Vagina (tissue), 2 donors: ENCODE data around the gene ZBTB49.

Experiments used
- CTCF ChIP-seq, 3 experiments: fragments of 450-650 bp in 2 of 3; fragments of 200-600 bp in 1 of 3; sonication (generic) in 1 of 3; IDR thresholded peaks; one replicate each; pipeline ENCODE4 v1.5.1; 2017 to 2019; ENCODE audit warnings: antibody characterized with exemption in 3 of 3, mild to moderate bottlenecking in 2 of 3, moderate library complexity in 2 of 3
- POLR2A ChIP-seq, 2 donors: fragments of 450-650 bp; IDR thresholded peaks; one replicate each; pipeline ENCODE4 v1.6.1; 2017; ENCODE audit warnings: antibody characterized with exemption in 2 of 2, mild to moderate bottlenecking in 2 of 2, moderate library complexity in 2 of 2
- POLR2AphosphoS5 ChIP-seq, 2 donors: sonication (generic); formaldehyde crosslinking; IDR thresholded peaks; one replicate each; pipeline ENCODE4 v1.9.0; 2017; ENCODE audit warnings: antibody characterized with exemption in 2 of 2, mild to moderate bottlenecking in 2 of 2, low read depth in 1 of 2; ENCODE audit not compliant: insufficient read depth in 1 of 2

GRCh38 chr4:4338210-4339001 is 48.4 kb downstream of the ZBTB49 start:
- TF ChIP-seq CTCF (IDR thresholded peaks at IDR 0.05) = no peak
- no peak for TF ChIP-seq POLR2A (IDR thresholded peaks at IDR 0.05)
- no peak for TF ChIP-seq POLR2AphosphoS5 (IDR thresholded peaks at IDR 0.05; ENCODE audit: insufficient read depth in 1 of 2, low read depth in 1 of 2)
